HL-60 (cell line): Measurements from ENCODE around the gene FNDC3B.

Source experiments
- CTCF ChIP-seq: IDR thresholded peaks from one replicate; pipeline ENCODE4 v1.5.1; 2011; ENCODE audit warnings: low read length, control low read depth, inconsistent platforms; ENCODE audit not compliant: insufficient read depth
- POLR2AphosphoS5 ChIP-seq: IDR thresholded peaks from 2 replicates; pipeline ENCODE4 v1.6.1; 2012; ENCODE audit warnings: low read depth
- TF ChIP-seq, protein P1 (sequence below): IDR thresholded peaks from 2 replicates; pipeline ENCODE4 v1.6.1; 2012; ENCODE audit warnings: low read depth; ENCODE audit not compliant: insufficient replicate concordance

DNA sequence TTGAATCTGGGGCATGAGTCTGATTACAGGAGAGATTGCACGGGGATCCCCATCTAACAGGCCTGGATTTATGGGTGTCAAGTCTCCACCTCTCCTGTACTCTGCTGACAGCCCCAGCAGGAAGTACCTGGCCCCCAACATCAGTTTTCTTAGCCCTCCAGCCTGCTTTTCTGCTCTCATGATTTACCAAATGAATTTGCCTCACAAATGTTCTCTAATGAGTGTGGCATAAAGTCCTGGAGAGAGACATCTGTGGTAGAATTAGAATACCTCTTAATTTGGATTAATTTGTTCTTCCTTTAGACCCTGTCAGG, 60.1 kb downstream of the FNDC3B start:
- TF ChIP-seq CTCF (no peak), POLR2AphosphoS5 (no peak)
- TF ChIP-seq, protein P1, sequence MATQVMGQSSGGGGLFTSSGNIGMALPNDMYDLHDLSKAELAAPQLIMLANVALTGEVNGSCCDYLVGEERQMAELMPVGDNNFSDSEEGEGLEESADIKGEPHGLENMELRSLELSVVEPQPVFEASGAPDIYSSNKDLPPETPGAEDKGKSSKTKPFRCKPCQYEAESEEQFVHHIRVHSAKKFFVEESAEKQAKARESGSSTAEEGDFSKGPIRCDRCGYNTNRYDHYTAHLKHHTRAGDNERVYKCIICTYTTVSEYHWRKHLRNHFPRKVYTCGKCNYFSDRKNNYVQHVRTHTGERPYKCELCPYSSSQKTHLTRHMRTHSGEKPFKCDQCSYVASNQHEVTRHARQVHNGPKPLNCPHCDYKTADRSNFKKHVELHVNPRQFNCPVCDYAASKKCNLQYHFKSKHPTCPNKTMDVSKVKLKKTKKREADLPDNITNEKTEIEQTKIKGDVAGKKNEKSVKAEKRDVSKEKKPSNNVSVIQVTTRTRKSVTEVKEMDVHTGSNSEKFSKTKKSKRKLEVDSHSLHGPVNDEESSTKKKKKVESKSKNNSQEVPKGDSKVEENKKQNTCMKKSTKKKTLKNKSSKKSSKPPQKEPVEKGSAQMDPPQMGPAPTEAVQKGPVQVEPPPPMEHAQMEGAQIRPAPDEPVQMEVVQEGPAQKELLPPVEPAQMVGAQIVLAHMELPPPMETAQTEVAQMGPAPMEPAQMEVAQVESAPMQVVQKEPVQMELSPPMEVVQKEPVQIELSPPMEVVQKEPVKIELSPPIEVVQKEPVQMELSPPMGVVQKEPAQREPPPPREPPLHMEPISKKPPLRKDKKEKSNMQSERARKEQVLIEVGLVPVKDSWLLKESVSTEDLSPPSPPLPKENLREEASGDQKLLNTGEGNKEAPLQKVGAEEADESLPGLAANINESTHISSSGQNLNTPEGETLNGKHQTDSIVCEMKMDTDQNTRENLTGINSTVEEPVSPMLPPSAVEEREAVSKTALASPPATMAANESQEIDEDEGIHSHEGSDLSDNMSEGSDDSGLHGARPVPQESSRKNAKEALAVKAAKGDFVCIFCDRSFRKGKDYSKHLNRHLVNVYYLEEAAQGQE = no peak
